ENCODE data around the gene AK9.
"Not testable (repeated sequence)": the region's sequence is repeated elsewhere in the genome, so short reads cannot be mapped to it uniquely, and the experiment has no call there.

The AK9 gene

DNA sequence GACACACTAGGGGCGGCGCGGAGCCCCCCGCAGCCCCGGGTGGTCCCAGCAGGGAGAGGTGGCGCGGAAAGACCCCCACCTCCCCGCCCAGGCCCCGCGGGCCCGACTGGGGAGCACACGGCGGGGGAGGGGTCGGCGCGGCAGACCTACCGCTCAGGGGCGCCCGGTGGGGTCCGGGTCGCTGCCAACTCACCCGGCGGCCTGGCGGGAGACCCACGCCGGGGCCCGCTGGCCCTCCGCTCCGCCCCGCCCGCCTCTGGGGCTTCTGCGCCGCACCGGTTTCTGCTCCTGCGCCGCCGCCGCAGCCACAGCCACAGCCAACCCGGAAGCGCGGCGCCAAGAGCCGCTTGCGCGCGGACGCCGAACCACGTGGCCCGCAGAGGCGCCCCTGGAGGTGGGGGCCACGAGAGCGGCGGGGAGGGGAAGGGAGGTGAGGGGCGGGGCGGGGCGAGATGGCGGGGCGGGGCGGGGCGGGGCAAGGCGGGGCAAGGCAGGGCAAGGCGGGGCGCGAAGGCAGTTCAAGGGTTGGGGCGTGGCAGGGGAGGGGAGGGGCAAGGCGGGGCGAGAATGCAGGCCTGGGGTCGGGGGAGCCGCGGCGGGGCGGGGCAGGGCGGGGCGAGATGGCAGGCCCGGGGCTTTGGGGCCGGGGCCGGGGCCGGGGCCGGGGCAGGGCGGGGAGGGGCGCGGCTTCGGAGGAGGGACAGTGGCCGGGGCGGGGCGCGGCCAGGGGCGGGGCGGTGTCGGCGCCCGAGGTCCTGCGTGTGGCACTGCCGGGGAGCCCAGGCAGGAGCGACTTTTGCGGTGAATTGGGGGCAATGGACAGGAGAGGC, 207.9 kb downstream of the AK9 start, which contains the start of gene ZBTB24:
Gene ZBTB24 (minus strand): TSS at position 315 of the 830 bp plus-strand sequence. CDS start 1,193 bp downstream, outside the sequence.
- peak in 50 of 51 donors; percentile 39 to 93 (median 80) for DNase-seq

GRCh38 chr6:109480993-109481480, 210.0 kb downstream of the AK9 start:
- no peak for DNase-seq

DNA sequence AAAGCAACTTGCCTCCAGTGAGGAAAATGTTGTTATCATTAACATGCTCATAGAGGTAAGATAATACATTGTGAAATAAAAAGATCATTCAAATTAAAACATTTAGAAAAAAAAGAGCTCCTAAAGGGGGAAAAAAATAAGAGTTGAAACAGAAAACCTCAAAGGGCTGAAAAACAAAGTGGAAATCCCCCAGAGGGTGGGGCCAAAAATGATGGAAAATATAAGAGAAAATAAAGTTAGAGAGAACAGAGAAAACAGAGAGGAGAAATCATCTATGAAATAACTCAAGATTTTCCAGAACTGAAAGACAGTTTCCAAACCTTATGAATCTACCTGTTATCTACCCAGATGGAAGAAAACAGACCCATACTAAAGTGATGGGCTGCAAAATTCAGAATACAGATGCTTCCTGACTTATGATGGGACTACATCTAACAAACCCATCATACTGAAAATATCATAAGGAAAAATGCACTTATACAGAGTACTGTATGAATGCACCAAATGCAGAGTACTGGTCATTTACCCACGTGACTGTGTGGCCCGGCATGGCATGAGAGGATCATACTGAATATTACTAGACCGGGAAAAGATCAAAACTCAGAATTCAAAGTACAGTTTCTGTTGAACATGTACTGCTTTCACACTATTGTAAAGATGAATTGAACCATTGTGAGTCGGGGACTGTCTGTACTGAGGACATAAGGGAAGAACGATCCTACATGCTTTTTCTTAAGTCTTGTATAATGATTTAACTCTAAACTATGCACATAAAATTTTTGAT, 212.0 kb downstream of the AK9 start:
- DNase-seq = no peak

DNA sequence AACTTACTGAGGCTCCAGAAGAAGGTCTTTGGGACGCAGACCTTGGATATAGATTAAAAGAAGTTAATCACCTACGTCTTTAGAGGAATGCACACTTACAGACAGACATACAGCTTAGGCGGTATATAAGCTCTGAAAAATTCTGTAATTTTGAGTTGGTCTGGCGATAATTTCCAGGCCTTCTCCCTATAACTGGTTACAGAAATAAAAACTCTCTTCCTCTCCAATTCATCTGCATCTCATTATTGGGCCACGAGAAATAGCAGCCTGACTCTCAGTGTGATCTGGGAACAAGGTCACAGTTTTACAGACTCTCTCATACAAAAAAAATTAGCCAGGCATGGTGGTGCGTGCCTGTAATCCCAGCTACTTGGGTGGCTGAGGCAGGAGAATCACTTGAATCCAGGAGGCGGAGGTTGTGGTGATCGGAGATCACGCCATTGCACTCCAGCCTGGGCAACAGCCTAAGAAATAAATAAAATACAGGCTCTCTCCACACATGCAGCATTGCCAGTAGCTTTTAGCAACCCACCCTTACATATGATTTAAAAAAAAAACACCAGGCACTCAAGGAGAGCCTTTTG, 212.7 kb downstream of the AK9 start:
- DNase-seq = no peak

- no peak for DNase-seq
Measured at GRCh38 chr6:109477725-109478124, 213.3 kb downstream of the AK9 start.

- no peak for DNase-seq
Measured at GRCh38 chr6:109477184-109477583, 213.8 kb downstream of the AK9 start.

DNA sequence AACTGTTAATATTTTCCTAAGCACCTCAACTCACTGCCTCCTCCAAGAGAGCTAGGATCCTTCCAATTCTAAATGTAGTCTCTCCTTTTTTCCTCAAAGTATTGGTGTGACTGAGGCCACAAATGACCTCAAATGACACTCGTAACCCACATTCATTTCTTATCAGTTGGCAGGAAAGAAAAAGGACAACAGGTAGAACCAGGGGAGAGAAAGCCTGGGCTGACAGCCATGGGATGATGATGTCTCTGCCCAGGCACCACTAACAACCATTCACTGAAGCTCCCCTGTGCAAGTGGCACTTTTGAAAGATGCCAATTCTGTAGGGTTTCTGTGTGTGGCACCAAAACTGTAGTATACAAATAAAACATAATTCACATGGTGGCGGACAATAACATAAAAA, 215.4 kb downstream of the AK9 start:
- no peak for DNase-seq

DNA sequence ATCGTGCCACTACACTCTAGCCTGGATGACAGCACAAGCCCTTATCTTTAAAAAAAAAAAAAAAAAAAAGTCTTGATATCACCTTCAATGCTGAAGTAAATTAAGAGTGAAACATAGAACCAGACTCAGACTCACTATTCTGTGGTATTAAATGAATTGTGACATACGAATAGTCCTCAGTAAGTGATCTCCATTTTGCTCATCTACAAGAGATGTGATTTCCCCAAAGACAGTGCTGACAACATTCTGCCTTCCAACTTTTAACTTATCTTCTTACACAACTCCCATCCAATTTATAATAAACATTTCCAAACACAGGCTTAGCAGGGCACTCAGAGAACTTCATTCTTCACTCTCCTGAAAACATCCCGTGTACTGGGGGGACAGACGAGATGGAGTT, 216.0 kb downstream of the AK9 start:
- no peak for DNase-seq

DNA sequence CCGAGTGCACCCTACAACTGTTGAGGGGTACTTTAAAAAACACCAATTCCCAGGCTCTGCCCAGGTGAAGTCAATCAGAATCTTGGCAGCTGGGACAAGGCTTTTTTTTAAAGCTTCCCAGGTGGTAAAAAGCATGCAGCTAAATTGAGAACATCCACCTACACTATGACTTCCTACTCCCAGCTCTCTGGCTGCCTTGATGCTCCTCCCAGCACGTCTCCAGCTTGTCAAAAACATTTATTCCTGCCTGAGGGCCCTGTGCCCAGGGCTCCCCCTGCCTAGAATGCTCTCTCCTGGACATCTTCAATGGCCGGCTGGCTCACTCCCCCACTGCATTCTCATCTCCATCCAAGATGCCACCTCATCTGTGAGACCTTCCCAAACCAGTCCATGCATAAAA, 217.9 kb downstream of the AK9 start:
- DNase-seq = peak in 2 of 51 donors; percentile 25 to 56

GRCh38 chr6:109472132-109472995, 218.6 kb downstream of the AK9 start:
- peak in 3 of 51 donors; percentile 13 to 17 (median 16) for DNase-seq

DNA sequence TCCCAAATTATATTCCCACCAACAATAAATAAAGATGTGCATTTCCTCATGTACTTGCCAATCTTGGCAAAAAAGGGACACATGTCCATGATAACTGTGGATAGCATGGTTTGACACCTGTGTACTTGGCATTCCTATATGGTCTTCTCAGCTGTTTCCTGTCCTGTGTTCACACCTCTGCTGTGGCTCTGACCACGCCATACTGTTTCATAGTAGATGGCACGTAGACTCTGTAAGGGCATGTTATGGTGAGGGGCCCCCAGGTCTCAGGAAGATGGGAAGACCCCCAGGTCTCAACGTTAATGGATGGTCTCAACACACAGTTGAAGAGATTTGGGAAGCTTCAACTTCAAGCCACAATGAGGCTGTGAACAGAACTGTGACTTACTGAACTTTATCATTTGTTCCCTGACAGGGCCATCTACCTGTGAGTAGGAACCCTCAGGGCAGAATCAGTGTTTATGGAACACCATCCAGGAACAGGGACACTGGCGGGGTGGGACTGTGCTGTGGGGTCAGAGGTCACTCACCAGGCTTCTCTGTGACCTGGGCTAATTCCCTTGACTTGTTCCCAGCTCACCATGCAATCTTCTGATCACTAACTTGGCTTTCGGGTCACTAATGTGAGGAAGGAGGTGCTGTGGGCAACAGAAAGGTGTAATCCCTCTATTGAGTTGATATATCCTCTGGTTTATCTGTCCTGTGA, 219.7 kb downstream of the AK9 start:
- DNase-seq = no peak

GRCh38 chr6:109469591-109470189, 221.3 kb downstream of the AK9 start:
- DNase-seq = no peak

GRCh38 chr6:109467696-109468095, 223.3 kb downstream of the AK9 start:
- DNase-seq = no peak

DNA sequence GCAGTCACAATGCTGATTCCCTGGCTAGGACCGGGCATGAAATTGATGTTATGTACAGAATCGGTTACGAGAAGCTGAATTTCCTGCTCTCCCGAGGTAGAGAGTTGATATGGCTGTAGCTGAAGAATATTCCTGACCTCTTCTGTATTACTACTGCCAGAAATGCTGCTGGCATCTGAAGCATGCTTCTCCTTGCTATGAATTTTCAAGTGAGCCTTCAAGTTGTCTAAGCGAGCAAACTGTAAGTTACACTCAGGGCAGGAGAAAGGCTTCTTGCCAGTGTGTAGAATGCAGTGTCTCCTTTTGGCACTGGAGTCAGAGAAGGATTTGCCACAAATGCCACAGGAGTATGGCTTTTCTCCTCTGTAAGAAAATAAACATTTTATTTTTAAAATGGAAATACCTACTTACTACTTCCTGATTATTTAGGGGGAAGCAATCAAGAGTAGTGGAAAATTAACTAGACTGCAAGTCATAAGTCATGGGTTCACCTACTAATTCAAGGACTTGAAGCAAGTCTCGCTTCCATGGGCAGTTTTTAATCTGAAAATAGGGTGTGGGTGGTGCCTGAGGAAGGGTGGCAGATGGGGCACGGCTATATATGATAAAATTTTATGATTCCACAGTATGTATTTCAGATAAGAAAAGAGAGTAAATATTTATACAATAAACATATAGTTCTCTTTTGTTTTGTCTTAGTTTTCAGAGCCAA, 224.6 kb downstream of the AK9 start:
- DNase-seq = no peak

GRCh38 chr6:109465772-109466171, 225.2 kb downstream of the AK9 start:
- DNase-seq = peak in 31 of 51 donors; percentile 21 to 80 (median 46)

- DNase-seq = no peak
Measured at GRCh38 chr6:109461733-109462526, 229.1 kb downstream of the AK9 start.

GRCh38 chr6:109461205-109461604, 229.8 kb downstream of the AK9 start:
- DNase-seq = not testable (repeated sequence)

- DNase-seq = no peak
Measured at GRCh38 chr6:109460161-109460829, 230.7 kb downstream of the AK9 start.
